GM20000 (cell line): ENCODE measurements around the gene PARP15.

Experiments used
- DNase-seq: peaks from one replicate; pipeline ENCODE4 v3.0.0; 2012; ENCODE audit warnings: low spot score
- CTCF ChIP-seq: IDR thresholded peaks from 2 replicates; pipeline ENCODE4 v1.5.1; 2012; ENCODE audit warnings: mild to moderate bottlenecking, control low read depth; ENCODE audit errors: extremely low read depth, missing control alignments

PARP15 gene

DNA sequence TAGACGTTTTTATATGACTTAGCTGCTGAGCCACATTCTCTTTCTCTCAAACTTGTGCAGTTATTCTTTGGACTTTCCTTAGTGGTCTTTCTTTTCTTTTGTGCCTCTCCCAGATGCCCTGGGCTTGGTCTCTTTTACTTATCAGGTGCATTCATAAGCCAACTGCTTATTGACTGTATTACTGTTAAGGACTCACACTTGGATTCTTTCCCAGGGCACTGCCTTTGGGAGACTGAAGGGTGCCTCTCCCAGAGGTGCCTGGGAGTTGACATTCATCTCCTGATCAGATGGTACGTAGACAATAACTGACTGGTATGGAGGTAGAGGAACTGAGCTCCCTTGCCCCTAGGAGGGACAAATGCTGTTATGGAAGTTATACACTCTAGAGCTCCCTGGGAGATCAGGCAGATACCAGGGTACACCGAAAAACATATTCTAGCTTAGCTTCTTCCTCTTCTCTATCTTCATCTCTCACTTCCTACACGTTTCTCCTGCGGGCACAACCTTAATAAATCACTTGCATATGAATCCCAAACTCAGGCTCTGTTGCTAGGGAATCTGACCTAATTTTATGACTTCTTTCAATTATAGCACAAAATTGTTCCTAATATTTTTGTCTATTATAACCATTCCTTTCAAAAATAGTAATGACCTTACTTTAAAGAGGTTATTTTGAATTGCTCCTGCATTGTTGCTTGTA lies 24.7 kb downstream of the PARP15 start:
- no peak for DNase-seq
- no peak for TF ChIP-seq CTCF

DNA sequence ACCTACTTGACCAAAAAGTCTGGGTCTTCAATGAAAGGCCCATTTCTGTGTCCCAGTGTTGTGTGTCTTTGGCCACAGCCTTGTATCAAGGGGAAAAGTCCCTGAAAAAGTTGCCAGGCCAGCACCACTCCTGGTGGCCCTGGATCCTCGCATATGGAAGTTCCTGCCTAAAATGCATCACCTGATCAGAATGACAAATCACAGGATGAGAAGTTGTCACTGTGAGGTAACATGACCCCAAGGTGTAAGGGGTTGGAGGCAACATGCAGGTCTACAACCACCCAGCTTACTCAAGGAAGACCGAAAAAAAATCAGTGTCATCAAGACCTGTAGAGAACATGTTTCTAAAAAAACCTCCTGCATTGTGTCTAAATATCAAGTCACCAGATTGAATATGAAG lies 25.6 kb downstream of the PARP15 start:
- TF ChIP-seq CTCF: no peak
- DNase-seq: no peak

GRCh38 chr3:122606330-122606729 lies 28.9 kb downstream of the PARP15 start:
- DNase-seq: no peak
- no peak for TF ChIP-seq CTCF

- TF ChIP-seq CTCF: no peak
- DNase-seq: no peak
Observed at GRCh38 chr3:122608916-122609315, 31.5 kb downstream of the PARP15 start.

- peak; percentile 80 for DNase-seq
- no peak for TF ChIP-seq CTCF
Observed at GRCh38 chr3:122609798-122610559, 32.5 kb downstream of the PARP15 start.

DNA sequence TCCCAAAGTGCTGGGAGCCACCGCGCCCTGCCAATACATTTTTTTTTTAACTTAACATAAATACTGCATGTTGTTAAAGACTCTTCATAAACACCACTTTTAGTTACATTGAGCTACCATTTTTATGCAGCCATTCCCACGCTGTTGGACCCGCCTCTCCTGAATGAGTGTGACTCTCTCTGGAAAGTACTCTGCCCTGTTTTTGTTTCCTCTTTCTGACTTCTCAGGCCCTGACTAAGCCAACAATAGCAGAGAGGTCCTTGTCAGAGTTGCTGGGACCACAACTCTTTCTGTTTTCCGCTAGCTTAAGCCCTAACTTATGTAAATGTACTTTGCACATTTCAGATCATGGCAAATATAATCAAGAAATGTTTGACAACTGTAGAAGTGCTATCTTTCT lies 35.2 kb downstream of the PARP15 start:
- no peak for DNase-seq
- TF ChIP-seq CTCF: no peak

GRCh38 chr3:122615303-122615702 lies 37.9 kb downstream of the PARP15 start:
- DNase-seq: no peak
- TF ChIP-seq CTCF: no peak
